Astrocyte (in vitro differentiated cells and primary cell): Measurements from ENCODE around the gene SQSTM1. TPM values are rescaled to one million over a fixed set of nuclear protein-coding genes. Genes with fewer than 3 reads are reported as not detected.
A peak's percentile ranks its signal among the peaks of the same experiment; 100 is the strongest.

Experiments
- DNase-seq: peaks from one replicate; pipeline ENCODE4 v3.0.0-alpha.2; 2010; ENCODE audit warnings: low read depth
- FAIRE-seq: peaks from 2 replicates; lab custom pipeline; 2011; peaks lifted over from hg19 to GRCh38; lab: Jason Lieb, UNC
- H2AFZ ChIP-seq: 2 replicates; pipeline ENCODE4 v1.6.0; 2012; ENCODE audit warnings: low read depth, low read length, inconsistent platforms
- H3K27ac ChIP-seq: 2 replicates; pipeline ENCODE4 v1.5.1; 2011; ENCODE audit warnings: low read depth, low read length, inconsistent platforms
- H3K27me3 ChIP-seq: 2 replicates; pipeline ENCODE4 v1.6.0; 2011; ENCODE audit warnings: low read length, inconsistent platforms; ENCODE audit not compliant: insufficient read depth
- H3K36me3 ChIP-seq: 2 replicates; pipeline ENCODE4 v1.5.1; 2011; ENCODE audit warnings: low read length, inconsistent platforms; ENCODE audit not compliant: insufficient read depth
- H3K4me1 ChIP-seq: 2 replicates; pipeline ENCODE4 v1.5.1; 2011; ENCODE audit warnings: low read length, inconsistent platforms; ENCODE audit not compliant: insufficient read depth
- H3K4me2 ChIP-seq: 2 replicates; pipeline ENCODE4 v1.6.0; 2012; ENCODE audit warnings: low read length, inconsistent platforms
- H3K4me3 ChIP-seq: 2 replicates; pipeline ENCODE4 v1.5.1; 2011; ENCODE audit warnings: low read depth, mild to moderate bottlenecking, low read length, inconsistent platforms; ENCODE audit not compliant: insufficient read depth
- H3K79me2 ChIP-seq: 2 replicates; pipeline ENCODE4 v1.6.0; 2012; ENCODE audit warnings: mild to moderate bottlenecking, low read length, inconsistent platforms; ENCODE audit not compliant: insufficient read depth
- H3K9ac ChIP-seq: 2 replicates; pipeline ENCODE4 v1.6.0; 2012; ENCODE audit warnings: mild to moderate bottlenecking, low read length, inconsistent platforms
- H3K9me3 ChIP-seq: 2 replicates; pipeline ENCODE4 v1.5.1; 2012; ENCODE audit warnings: low read depth, mild to moderate bottlenecking, low read length, inconsistent platforms; ENCODE audit not compliant: insufficient read depth
- H4K20me1 ChIP-seq: 2 replicates; pipeline ENCODE4 v1.6.0; 2012; ENCODE audit warnings: low read length, inconsistent platforms; ENCODE audit not compliant: insufficient read depth
- H3K27ac Mint-ChIP-seq: one replicate; pipeline ENCODE4 v1.8.0; 2021; ENCODE audit warnings: mild to moderate bottlenecking, mixed read lengths; ENCODE audit not compliant: unreplicated experiment
- H3K27me3 Mint-ChIP-seq: one replicate; pipeline ENCODE4 v1.8.0; 2021; ENCODE audit warnings: low read depth, mixed read lengths; ENCODE audit not compliant: unreplicated experiment
- H3K36me3 Mint-ChIP-seq: one replicate; pipeline ENCODE4 v1.8.0; 2021; ENCODE audit warnings: low read depth, mixed read lengths; ENCODE audit not compliant: unreplicated experiment
- H3K4me1 Mint-ChIP-seq: one replicate; pipeline ENCODE4 v1.8.0; 2021; ENCODE audit warnings: low read depth, mixed read lengths; ENCODE audit not compliant: unreplicated experiment
- H3K4me3 Mint-ChIP-seq: one replicate; pipeline ENCODE4 v1.8.0; 2021; ENCODE audit warnings: mild to moderate bottlenecking, moderate library complexity, mixed read lengths; ENCODE audit not compliant: unreplicated experiment
- H3K9me3 Mint-ChIP-seq: one replicate; pipeline ENCODE4 v1.8.0; 2021; ENCODE audit warnings: mild to moderate bottlenecking, mixed read lengths; ENCODE audit not compliant: unreplicated experiment
- EZH2 ChIP-seq: IDR thresholded peaks from 2 replicates; pipeline ENCODE4 v1.6.1; 2012; ENCODE audit warnings: mild to moderate bottlenecking, low read length, inconsistent platforms; ENCODE audit not compliant: insufficient read depth
- total RNA-seq: library from RNA; stranded (reverse); gene quantifications from 2 replicates; pipeline ENCODE4 v1.2.1, GENCODE V29; 2021
- TF ChIP-seq, protein P1 (sequence below): IDR thresholded peaks from 2 replicates; pipeline ENCODE4 v1.5.1; 2011; ENCODE audit warnings: low read depth, mild to moderate bottlenecking, inconsistent platforms, low read length, moderate library complexity; ENCODE audit not compliant: insufficient read depth

The SQSTM1 gene
- total RNA-seq, 1 donor from 2014 or later = 262 TPM

- Histone ChIP-seq H3K9me3 (no peaks in the 10 kb centered on the region), H3K27ac (no peak overlapping the region), H3K4me1 (peaks cover 15% of the 10 kb centered on the region), H3K79me2 (no peaks in the 10 kb centered on the region), H3K9ac (no peak overlapping the region), H3K4me3 (no peak overlapping the region), H4K20me1 (peaks cover 15% of the 10 kb centered on the region), H2AFZ (no peak overlapping the region), H3K4me2 (peak overlapping the region; percentile 27), H3K36me3 (no peaks in the 10 kb centered on the region), H3K27me3 (no peaks in the 10 kb centered on the region)
- DNase-seq (no peak), FAIRE-seq (no peak)
- H3K9me3 Mint-ChIP-seq = no peaks in the 10 kb centered on the region
- no peaks in the 10 kb centered on the region for H3K27me3 Mint-ChIP-seq
- H3K27ac Mint-ChIP-seq = no peak overlapping the region
- TF ChIP-seq EZH2 = no peak
- TF ChIP-seq, protein P1, sequence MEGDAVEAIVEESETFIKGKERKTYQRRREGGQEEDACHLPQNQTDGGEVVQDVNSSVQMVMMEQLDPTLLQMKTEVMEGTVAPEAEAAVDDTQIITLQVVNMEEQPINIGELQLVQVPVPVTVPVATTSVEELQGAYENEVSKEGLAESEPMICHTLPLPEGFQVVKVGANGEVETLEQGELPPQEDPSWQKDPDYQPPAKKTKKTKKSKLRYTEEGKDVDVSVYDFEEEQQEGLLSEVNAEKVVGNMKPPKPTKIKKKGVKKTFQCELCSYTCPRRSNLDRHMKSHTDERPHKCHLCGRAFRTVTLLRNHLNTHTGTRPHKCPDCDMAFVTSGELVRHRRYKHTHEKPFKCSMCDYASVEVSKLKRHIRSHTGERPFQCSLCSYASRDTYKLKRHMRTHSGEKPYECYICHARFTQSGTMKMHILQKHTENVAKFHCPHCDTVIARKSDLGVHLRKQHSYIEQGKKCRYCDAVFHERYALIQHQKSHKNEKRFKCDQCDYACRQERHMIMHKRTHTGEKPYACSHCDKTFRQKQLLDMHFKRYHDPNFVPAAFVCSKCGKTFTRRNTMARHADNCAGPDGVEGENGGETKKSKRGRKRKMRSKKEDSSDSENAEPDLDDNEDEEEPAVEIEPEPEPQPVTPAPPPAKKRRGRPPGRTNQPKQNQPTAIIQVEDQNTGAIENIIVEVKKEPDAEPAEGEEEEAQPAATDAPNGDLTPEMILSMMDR = no peak
- peaks cover 5% of the 10 kb centered on the region for H3K36me3 Mint-ChIP-seq
- H3K4me1 Mint-ChIP-seq = peaks cover 5% of the 10 kb centered on the region
- H3K4me3 Mint-ChIP-seq = peak overlapping the region; percentile 8
These were observed 26.5 kb upstream of the SQSTM1 start for GRCh38 chr5:179794171-179794570.

GRCh38 chr5:179794575-179794974, 26.1 kb upstream of the SQSTM1 start:
- H3K4me1 ChIP-seq = peaks cover 15% of the 10 kb centered on the region
- no peaks in the 10 kb centered on the region for H3K9me3 ChIP-seq
- DNase-seq (no peak), FAIRE-seq (no peak)
- no peaks in the 10 kb centered on the region for H3K27me3 ChIP-seq
- no peaks in the 10 kb centered on the region for H3K36me3 ChIP-seq
- no peaks in the 10 kb centered on the region for H3K9me3 Mint-ChIP-seq
- H3K9ac ChIP-seq = no peak overlapping the region
- TF ChIP-seq, protein P1 = no peak
- TF ChIP-seq EZH2 = no peak
- peaks cover 5% of the 10 kb centered on the region for H3K4me1 Mint-ChIP-seq
- H3K4me2 ChIP-seq = peak overlapping the region; percentile 88
- H2AFZ ChIP-seq = no peak overlapping the region
- H3K27ac Mint-ChIP-seq = no peak overlapping the region
- H3K36me3 Mint-ChIP-seq = peaks cover 9% of the 10 kb centered on the region
- H3K27ac ChIP-seq = no peak overlapping the region
- H3K4me3 Mint-ChIP-seq = peak overlapping the region; percentile 54
- no peaks in the 10 kb centered on the region for H3K79me2 ChIP-seq
- peaks cover 19% of the 10 kb centered on the region for H4K20me1 ChIP-seq
- no peak overlapping the region for H3K4me3 ChIP-seq
- no peaks in the 10 kb centered on the region for H3K27me3 Mint-ChIP-seq

DNA sequence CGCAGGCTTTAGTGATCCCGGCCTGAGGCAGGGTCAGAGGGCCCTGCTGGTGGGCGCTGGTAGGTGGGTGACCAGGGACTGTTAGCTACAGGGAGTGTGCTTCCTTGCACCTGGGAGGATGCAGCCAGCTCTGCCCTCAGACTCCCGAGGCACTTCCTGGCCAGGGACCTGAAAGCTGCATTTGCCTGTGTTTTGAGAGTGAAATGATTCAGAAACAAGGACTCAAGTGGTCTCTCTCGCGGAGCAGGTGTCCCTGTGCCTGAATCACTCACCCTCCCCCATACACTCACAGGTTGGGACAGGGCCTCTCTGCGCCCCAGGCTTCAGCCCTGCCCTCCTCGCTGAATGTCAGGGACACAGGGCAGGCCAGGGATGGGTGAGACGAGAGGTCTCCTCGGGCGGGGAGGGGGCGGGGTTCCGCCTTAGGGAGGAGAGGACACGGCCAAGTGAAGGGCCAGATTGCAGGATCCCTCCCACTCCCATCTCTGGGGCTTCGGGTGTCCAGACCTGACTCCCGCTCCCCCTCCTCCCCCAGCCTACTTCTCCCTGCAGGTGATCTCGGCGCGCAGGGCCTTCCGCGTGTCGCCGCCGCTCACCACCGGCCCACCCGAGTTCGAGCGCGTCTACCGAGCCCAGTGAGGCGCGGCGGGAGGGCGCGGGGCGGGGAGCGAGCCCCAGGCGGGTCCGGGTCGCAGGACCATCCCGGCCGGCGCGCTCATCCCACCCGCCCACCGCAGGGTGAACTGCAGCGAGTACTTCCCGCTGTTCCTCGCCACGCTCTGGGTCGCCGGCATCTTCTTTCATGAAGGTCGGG, 25.4 kb upstream of the SQSTM1 start:
- H3K79me2 ChIP-seq = no peaks in the 10 kb centered on the region
- no peak for TF ChIP-seq EZH2
- TF ChIP-seq, protein P1 = no peak
- Mint-ChIP-seq H3K36me3 (peaks cover 10% of the 10 kb centered on the region), H3K4me1 (peaks cover 5% of the 10 kb centered on the region), H3K27me3 (no peaks in the 10 kb centered on the region), H3K27ac (peak overlapping the region; percentile 53), H3K4me3 (peak overlapping the region; percentile 68), H3K9me3 (no peaks in the 10 kb centered on the region)
- peak overlapping the region; percentile 31 for H3K9ac ChIP-seq
- peak overlapping the region; percentile 50 for H3K4me3 ChIP-seq
- no peaks in the 10 kb centered on the region for H3K27me3 ChIP-seq
- H3K4me1 ChIP-seq = peaks cover 15% of the 10 kb centered on the region
- DNase-seq (no peak), FAIRE-seq (no peak)
- H3K9me3 ChIP-seq = no peaks in the 10 kb centered on the region
- H2AFZ ChIP-seq = no peak overlapping the region
- no peak overlapping the region for H3K27ac ChIP-seq
- peaks cover 23% of the 10 kb centered on the region for H4K20me1 ChIP-seq
- peak overlapping the region; percentile 88 for H3K4me2 ChIP-seq
- no peaks in the 10 kb centered on the region for H3K36me3 ChIP-seq
